Measurements from ENCODE around the gene RGS9.
"Not testable (repeated sequence)": the region's sequence is repeated elsewhere in the genome, so short reads cannot be mapped to it uniquely, and the experiment has no call there.

The RGS9 gene

GRCh38 chr17:65109990-65110680 lies 27.0 kb upstream of the RGS9 start:
- TF ChIP-seq CTCF (IDR thresholded peaks at IDR 0.05; ENCODE audit: low read depth, low read length): no peak
- peak in 1 of 2 donors; percentile 61 for DNase-seq (ENCODE audit: low read depth in 2 of 2)
- H3K4me3 ChIP-seq (replicated peaks in 1 of 2; ENCODE audit: low read depth in 2 of 2, low read length in 2 of 2): no peak overlapping the region

GRCh38 chr17:65115839-65116238 lies 21.3 kb upstream of the RGS9 start:
- no peak for TF ChIP-seq CTCF (IDR thresholded peaks at IDR 0.05; ENCODE audit: low read depth, low read length)
- H3K4me3 ChIP-seq (replicated peaks in 1 of 2; ENCODE audit: low read depth in 2 of 2, low read length in 2 of 2): no peak overlapping the region
- DNase-seq (ENCODE audit: low read depth in 2 of 2): no peak

GRCh38 chr17:65116515-65116914 lies 20.7 kb upstream of the RGS9 start:
- H3K4me3 ChIP-seq (replicated peaks in 1 of 2; ENCODE audit: low read depth in 2 of 2, low read length in 2 of 2); DNase-seq (ENCODE audit: low read depth in 2 of 2): not testable (repeated sequence)

- TF ChIP-seq CTCF (IDR thresholded peaks at IDR 0.05; ENCODE audit: low read depth, low read length): no peak
- no peak overlapping the region for H3K4me3 ChIP-seq (replicated peaks in 1 of 2; ENCODE audit: low read depth in 2 of 2, low read length in 2 of 2)
- no peak for DNase-seq (ENCODE audit: low read depth in 2 of 2)
Observed at GRCh38 chr17:65117384-65118035, 19.7 kb upstream of the RGS9 start.

- no peak for TF ChIP-seq CTCF (IDR thresholded peaks at IDR 0.05; ENCODE audit: low read depth, low read length)
- no peak for DNase-seq (ENCODE audit: low read depth in 2 of 2)
- H3K4me3 ChIP-seq (replicated peaks in 1 of 2; ENCODE audit: low read depth in 2 of 2, low read length in 2 of 2): no peak overlapping the region
Observed at GRCh38 chr17:65121368-65121767, 15.8 kb upstream of the RGS9 start.

- H3K4me3 ChIP-seq (replicated peaks in 1 of 2; ENCODE audit: low read depth in 2 of 2, low read length in 2 of 2): peak overlapping the region in 1 of 2 donors; percentile 61
- TF ChIP-seq CTCF (IDR thresholded peaks at IDR 0.05; ENCODE audit: low read depth, low read length): no peak
- no peak for DNase-seq (ENCODE audit: low read depth in 2 of 2)
Observed at GRCh38 chr17:65121916-65122806, 15.0 kb upstream of the RGS9 start.

All from cardiac fibroblast (primary cell).